GM12873 (cell line): ENCODE data around the gene DEGS2.

Source experiments
- TF ChIP-seq, protein P1 (sequence below): IDR thresholded peaks from 2 replicates; pipeline ENCODE4 v1.5.1; 2012; ENCODE audit warnings: low read depth, mild to moderate bottlenecking, moderate library complexity, low read length, control low read depth; ENCODE audit not compliant: insufficient read depth; ENCODE audit errors: missing control alignments

The DEGS2 gene

GRCh38 chr14:100120522-100121269 lies 38.7 kb downstream of the DEGS2 start:
- TF ChIP-seq, protein P1, sequence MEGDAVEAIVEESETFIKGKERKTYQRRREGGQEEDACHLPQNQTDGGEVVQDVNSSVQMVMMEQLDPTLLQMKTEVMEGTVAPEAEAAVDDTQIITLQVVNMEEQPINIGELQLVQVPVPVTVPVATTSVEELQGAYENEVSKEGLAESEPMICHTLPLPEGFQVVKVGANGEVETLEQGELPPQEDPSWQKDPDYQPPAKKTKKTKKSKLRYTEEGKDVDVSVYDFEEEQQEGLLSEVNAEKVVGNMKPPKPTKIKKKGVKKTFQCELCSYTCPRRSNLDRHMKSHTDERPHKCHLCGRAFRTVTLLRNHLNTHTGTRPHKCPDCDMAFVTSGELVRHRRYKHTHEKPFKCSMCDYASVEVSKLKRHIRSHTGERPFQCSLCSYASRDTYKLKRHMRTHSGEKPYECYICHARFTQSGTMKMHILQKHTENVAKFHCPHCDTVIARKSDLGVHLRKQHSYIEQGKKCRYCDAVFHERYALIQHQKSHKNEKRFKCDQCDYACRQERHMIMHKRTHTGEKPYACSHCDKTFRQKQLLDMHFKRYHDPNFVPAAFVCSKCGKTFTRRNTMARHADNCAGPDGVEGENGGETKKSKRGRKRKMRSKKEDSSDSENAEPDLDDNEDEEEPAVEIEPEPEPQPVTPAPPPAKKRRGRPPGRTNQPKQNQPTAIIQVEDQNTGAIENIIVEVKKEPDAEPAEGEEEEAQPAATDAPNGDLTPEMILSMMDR: no peak

GRCh38 chr14:100119251-100119650 lies 40.2 kb downstream of the DEGS2 start:
- TF ChIP-seq, protein P1: no peak

DNA sequence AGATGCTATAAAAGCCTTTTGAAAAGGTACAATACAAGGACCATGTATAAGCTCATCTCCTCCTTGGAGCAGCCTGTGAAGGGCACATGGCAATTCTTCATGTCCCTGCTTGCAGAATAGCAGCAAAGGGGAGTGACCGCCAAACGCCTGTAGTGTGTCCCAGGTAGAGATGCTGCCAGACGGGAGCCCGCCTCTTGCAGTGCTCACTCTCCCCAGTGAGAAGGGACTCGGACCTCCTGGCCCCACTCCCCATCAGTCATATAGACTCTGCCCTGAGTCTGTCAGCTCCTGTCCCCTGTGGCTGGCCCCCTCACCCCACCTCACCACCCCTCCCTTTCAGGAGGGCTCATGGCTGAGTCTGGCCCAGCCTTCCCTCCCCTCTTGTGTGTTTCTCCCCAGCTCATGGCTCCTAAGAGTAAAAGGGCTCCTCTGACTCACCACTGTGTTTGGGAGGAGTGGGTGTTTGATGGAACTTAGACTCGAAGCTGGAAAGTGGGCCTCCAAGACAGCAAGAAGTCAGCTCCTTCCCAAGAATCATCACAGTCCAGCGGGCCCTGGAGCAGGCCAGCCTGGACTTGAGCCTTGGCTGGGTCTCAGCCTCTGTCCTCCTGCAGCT lies 40.9 kb downstream of the DEGS2 start:
- TF ChIP-seq, protein P1: no peak

DNA sequence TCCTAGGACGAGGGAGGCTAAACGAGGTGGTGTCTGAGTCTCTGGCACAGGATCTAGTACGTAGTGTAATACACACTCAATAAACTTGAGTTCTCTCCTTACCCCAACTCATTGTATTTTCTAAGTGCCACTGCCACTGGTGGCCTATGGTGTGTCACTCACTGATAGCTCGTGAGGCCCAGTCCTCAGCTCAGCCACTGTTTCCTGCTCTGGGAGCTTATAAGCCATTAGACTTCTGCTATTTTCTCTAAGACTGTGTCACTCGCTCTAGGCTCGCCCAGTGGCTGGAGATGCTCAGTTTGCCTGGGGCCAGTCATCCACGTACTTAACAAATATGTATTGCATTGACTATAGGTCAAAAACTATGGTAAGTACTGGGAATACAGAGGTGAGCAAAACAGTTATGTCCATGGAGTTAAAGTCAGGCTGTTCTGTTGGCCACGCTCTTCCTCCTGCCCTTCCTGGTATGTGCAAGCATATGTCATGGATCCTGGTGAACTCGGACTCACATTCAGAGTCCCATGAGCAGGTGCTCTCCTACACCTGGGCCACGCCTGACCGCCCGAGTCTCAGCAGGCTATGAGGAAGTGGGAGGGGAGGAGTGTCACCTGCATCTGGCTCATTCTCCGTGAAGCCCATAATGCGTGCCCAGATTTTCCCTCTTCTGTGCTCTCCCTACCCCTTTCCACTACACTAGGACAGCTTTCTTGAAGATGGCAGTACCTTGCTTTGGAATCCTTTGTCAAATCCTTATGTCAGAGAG lies 41.6 kb downstream of the DEGS2 start:
- TF ChIP-seq, protein P1: no peak

GRCh38 chr14:100117026-100117425 lies 42.4 kb downstream of the DEGS2 start:
- TF ChIP-seq, protein P1: no peak

DNA sequence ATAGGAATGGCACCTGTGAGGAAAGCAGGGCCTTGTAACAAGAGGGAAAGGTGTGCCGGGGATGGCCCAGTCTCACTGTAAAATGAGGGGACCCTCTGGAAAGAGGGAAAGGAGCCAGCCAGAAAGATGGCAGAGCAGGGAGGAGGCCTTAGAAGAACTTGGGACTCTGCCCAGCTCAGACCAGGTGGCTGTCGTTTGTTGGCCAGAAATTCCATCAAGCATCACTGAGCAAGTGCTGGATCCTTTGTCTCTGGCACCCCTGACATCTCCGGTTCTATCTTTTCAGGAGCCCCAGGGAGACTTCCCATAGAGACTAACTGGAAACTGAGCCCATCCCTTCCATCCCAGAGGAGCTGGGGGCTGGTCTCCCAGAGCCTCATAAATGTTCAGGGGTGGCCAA lies 43.3 kb downstream of the DEGS2 start:
- TF ChIP-seq, protein P1: no peak

DNA sequence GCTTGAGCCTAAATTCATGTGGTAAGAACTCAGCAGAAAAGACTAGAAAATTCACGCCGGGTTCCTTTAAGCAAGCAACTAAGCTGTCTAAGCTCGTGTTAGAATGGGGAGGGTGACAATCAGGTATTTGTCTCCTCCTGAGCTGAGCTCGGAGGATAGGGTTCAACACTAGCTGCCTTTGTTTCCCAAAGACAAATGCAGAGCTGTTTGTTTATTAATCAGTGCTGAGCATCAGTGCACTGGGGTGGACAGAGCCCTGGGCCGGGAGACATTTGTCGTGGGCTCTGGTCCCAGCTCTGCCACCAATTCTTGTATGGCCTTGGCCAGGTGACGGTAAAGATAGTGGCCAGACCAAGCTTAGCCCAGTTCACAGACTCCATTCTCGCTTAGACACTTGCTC lies 43.7 kb downstream of the DEGS2 start:
- TF ChIP-seq, protein P1: no peak
